PC-9 (cell line): ENCODE results near the gene RASL11B.

ENCODE experiments used
- EZH2 ChIP-seq: fragments of 200-600 bp; sonication (generic); IDR thresholded peaks from 2 replicates; pipeline ENCODE4 v1.8.0; 2017; ENCODE audit warnings: antibody characterized with exemption, low read depth
- TF ChIP-seq, protein P1 (sequence below): fragments of 200-600 bp; sonication (generic); conservative IDR thresholded peaks from 2 replicates; pipeline ENCODE4 v1.6.1; 2017; ENCODE audit warnings: mixed run types, antibody characterized with exemption, mild to moderate bottlenecking, moderate library complexity

DNA sequence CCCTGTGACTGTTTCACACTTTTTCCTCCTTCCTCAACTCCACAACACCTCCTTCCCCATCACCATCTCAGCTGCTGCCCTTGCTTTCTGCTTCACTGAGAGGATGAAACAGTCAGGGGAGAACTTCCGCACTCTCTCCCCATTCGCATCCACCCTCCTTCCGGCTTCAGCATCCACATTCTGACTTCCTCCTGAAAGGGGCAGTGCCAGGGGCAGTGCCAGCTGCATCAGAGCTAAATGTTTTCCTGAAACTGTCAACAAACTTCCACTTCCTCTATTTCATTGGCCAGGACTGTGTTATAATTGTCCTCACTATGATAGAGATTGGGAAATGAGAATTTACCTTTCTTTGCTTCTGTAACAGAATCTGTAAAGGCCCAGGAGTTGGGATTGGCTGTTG is 18.2 kb upstream of the RASL11B start:
- TF ChIP-seq, protein P1, sequence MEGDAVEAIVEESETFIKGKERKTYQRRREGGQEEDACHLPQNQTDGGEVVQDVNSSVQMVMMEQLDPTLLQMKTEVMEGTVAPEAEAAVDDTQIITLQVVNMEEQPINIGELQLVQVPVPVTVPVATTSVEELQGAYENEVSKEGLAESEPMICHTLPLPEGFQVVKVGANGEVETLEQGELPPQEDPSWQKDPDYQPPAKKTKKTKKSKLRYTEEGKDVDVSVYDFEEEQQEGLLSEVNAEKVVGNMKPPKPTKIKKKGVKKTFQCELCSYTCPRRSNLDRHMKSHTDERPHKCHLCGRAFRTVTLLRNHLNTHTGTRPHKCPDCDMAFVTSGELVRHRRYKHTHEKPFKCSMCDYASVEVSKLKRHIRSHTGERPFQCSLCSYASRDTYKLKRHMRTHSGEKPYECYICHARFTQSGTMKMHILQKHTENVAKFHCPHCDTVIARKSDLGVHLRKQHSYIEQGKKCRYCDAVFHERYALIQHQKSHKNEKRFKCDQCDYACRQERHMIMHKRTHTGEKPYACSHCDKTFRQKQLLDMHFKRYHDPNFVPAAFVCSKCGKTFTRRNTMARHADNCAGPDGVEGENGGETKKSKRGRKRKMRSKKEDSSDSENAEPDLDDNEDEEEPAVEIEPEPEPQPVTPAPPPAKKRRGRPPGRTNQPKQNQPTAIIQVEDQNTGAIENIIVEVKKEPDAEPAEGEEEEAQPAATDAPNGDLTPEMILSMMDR: no peak
- no peak for TF ChIP-seq EZH2
